Left ventricle myocardium inferior (tissue), 1 donor: ENCODE results near the gene CCDC158. TPM values are rescaled to one million over a fixed set of nuclear protein-coding genes. Genes with fewer than 3 reads are reported as not detected.
"Not testable (repeated sequence)": the region's sequence is repeated elsewhere in the genome, so short reads cannot be mapped to it uniquely, and the experiment has no call there.

Source experiments
- DNase-seq: peaks from one replicate; pipeline ENCODE4 v3.0.0-alpha.2; 2020
- H3K27ac ChIP-seq: fragments of 200-600 bp; replicated peaks from 2 replicates; pipeline ENCODE4 v1.8.0; 2021
- H3K27me3 ChIP-seq: fragments of 200-600 bp; 2 replicates; pipeline ENCODE4 v1.8.0; 2021; ENCODE audit warnings: low read depth
- H3K36me3 ChIP-seq: fragments of 200-600 bp; 2 replicates; pipeline ENCODE4 v1.8.0; 2021
- H3K4me1 ChIP-seq: fragments of 200-600 bp; 2 replicates; pipeline ENCODE4 v1.8.0; 2021
- H3K4me3 ChIP-seq: fragments of 200-600 bp; 2 replicates; pipeline ENCODE4 v1.8.0; 2021; ENCODE audit warnings: mild to moderate bottlenecking, moderate library complexity
- H3K9me3 ChIP-seq: fragments of 200-600 bp; replicated peaks from 2 replicates; pipeline ENCODE4 v1.8.0; 2021
- intact Hi-C: fragments of 100-400 bp; cut with micrococcal nuclease; formaldehyde crosslinking; loops from one replicate; pipeline ENCODE4 v1.11.0; 2022
- total RNA-seq: library from RNA; stranded (reverse); fragmentation: NEBNext Ultra II Directional; extraction: Animal tissue kit (Norgen Biotek cat#: 25700); gene quantifications from one replicate; pipeline ENCODE4 v1.2.1, GENCODE V29; 2021
- TF ChIP-seq, protein P1 (sequence below): fragments of 200-600 bp; IDR thresholded peaks from 2 replicates; pipeline ENCODE4 v1.8.0; 2021; ENCODE audit warnings: antibody characterized with exemption, mild to moderate bottlenecking, borderline replicate concordance
- donor health status: DM: no; HTN: yes; CAD: no; lungs with severe emphysema.

The CCDC158 gene
- total RNA-seq, 1 donor from 2014 or later: 0.11 TPM

DNA sequence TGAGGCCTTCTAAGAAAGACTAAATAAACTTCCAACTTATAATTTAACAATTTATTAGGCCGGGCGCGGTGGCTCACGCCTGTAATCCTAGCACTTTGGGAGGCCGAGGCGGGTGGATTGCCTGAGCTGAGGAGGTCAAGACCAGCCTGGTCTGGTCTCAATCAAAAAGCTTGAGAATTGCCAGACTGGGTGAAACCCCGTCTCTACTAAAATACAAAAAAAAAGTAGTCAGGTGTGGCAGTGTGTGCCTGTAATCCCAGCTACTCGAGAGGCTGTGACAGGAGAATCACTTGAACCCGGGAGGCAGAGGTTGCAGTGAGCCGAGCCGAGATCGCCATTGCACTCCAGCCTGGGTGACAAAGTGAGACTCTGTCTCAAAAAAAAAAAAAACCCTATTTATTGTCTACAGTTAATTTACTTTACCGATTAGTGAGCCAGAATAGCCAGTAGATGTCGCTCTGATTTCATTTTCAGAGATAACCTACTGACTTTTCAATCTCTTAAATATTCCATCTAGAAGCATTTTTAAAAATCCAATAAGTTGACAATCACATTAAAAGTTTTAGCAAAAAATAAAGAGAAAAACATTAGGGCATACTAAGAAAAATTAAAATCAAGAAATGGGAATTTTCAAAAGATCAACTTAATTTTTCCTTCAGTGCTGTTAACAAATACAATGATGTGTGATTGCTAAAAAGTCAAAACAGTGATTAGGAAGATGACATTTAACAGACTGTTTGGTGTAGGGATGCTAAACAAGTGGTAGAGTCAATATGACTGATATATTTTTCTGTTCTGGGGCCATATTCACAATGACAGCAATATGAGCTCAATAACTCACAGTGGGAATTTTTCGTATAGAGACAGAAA, 9.8 kb upstream of the CCDC158 start:
- H3K36me3 ChIP-seq: no peaks in the 10 kb centered on the region
- TF ChIP-seq, protein P1, sequence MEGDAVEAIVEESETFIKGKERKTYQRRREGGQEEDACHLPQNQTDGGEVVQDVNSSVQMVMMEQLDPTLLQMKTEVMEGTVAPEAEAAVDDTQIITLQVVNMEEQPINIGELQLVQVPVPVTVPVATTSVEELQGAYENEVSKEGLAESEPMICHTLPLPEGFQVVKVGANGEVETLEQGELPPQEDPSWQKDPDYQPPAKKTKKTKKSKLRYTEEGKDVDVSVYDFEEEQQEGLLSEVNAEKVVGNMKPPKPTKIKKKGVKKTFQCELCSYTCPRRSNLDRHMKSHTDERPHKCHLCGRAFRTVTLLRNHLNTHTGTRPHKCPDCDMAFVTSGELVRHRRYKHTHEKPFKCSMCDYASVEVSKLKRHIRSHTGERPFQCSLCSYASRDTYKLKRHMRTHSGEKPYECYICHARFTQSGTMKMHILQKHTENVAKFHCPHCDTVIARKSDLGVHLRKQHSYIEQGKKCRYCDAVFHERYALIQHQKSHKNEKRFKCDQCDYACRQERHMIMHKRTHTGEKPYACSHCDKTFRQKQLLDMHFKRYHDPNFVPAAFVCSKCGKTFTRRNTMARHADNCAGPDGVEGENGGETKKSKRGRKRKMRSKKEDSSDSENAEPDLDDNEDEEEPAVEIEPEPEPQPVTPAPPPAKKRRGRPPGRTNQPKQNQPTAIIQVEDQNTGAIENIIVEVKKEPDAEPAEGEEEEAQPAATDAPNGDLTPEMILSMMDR: peak; percentile 72
- no peak for DNase-seq
- H3K27ac ChIP-seq: no peak overlapping the region
- no peaks in the 10 kb centered on the region for H3K9me3 ChIP-seq
- H3K4me3 ChIP-seq: no peak overlapping the region
- H3K4me1 ChIP-seq: peaks cover 12% of the 10 kb centered on the region
- peaks cover 17% of the 10 kb centered on the region for H3K27me3 ChIP-seq
- intact Hi-C loops: loop anchor here (5.0 kb wide), 1 partner anchor 77 kb away; no protein-coding TSS in a partner anchor

DNA sequence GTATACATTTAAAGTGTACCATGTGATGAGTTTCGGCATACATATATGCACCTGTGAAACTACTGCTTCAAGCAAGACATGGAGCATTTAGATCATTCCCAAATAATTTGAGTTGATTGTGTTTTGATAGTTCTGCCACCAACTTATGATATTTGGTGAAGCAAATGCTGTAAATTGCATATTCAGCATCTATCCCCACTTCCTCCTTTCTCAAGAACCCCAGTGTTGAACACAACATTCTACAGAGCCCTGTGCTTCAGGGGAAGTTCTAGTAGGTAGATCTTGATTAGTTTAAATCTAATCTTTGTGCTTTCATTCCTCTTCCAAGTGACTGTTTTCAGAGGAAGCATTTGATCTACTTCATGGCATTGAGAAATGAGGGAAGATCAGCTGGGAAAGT, 8.7 kb upstream of the CCDC158 start:
- Histone ChIP-seq H3K4me3 (no peak overlapping the region), H3K4me1 (peaks cover 7% of the 10 kb centered on the region), H3K9me3 (no peaks in the 10 kb centered on the region), H3K36me3 (no peaks in the 10 kb centered on the region), H3K27ac (no peak overlapping the region), H3K27me3 (peaks cover 5% of the 10 kb centered on the region)
- TF ChIP-seq, protein P1: no peak
- DNase-seq: no peak
- intact Hi-C loops: loop anchor here (5.0 kb wide), 1 partner anchor 78 kb away; no protein-coding TSS in a partner anchor

DNA sequence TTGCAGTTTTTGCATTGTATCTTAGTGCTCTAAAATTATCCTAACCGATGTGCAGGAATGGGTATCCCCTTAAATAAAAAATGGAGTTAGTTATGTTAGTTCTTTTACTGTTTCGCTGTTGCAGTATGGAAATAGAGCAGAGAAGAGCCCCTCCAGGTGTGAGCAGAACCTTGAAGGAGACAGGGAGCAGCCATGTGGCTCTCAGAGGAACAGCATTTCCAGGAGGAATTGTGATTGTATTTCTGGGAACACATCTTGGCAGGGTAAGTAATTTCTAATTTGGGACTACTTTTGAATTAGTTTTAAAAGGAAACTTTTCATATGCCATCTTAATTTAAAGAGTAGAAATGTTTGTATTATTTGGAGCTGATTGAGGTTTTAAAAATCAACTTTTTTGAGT, 5.3 kb upstream of the CCDC158 start:
- Histone ChIP-seq H3K9me3 (no peaks in the 10 kb centered on the region), H3K27me3 (peaks cover 1% of the 10 kb centered on the region), H3K27ac (no peak overlapping the region), H3K4me3 (no peak overlapping the region), H3K36me3 (no peaks in the 10 kb centered on the region), H3K4me1 (peaks cover 11% of the 10 kb centered on the region)
- TF ChIP-seq, protein P1: no peak
- intact Hi-C loops: no loop called here
- no peak for DNase-seq

DNA sequence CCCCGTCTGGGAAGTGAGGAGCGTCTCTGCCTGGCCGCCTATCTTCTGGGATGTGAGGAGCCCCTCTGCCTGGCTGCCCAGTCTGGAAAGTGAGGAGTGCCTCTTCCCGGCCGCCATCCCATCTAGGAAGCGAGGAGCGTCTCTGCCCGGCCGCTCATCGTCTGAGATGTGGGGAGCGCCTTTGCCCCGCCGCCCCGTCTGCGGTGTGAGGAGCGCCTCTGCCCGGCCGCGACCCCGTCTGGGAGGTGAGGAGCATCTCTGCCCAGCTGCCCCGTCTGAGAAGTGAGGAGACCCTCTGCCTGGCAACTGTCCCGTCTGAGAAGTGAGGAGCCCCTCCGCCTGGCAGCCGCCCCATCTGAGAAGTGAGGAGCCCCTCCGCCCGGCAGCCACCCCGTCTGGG, 2.2 kb upstream of the CCDC158 start:
- H3K36me3 ChIP-seq, H3K4me3 ChIP-seq, intact Hi-C loops, DNase-seq, H3K9me3 ChIP-seq, H3K27ac ChIP-seq, H3K27me3 ChIP-seq: not testable (repeated sequence)
- H3K4me1 ChIP-seq: peaks cover 25% of the 10 kb centered on the region

DNA sequence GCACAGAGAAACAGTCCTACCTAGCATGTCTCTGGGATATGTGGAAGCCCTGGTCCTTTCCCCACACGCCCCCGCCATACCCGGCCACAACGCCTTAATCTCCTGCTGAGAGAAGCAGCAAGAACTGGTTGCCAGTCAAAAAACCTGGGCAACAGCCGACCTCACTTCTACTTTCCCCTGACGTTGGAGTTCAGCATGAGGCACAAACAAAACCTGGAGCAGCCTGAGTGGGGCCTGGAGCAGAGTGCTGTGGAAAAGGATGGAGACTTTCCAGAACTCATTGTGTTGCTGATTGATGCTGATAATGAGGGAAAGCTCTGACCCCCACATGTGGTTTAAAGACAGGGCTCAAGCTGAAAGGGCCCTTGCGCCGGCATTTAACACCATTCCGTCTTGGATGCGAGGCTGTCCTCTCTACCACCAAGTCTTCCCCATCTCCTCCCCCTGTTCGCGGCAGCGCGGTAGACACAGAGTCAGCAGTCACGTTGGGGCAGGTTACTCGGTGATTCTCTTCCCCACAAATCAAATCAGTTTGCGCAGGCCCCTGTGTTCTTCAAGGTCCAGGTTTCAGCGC, 666 bp downstream of the CCDC158 start:
- intact Hi-C loops: no loop called here

More for the DNA sequence above, 666 bp downstream of the CCDC158 start:
- Histone ChIP-seq H3K9me3 (no peaks in the 10 kb centered on the region), H3K27ac (no peak overlapping the region), H3K4me3 (peak overlapping the region; percentile 73), H3K4me1 (peaks cover 17% of the 10 kb centered on the region), H3K27me3 (peaks cover 9% of the 10 kb centered on the region), H3K36me3 (no peaks in the 10 kb centered on the region)
- TF ChIP-seq, protein P1: no peak
- DNase-seq: no peak
